GM12865 (cell line): ENCODE data around the gene LAMA1.
"Not testable (repeated sequence)": the region's sequence is repeated elsewhere in the genome, so short reads cannot be mapped to it uniquely, and the experiment has no call there.

Source experiments
- DNase-seq: peaks from one replicate; pipeline ENCODE4 v3.0.0; 2010; ENCODE audit warnings: low read depth
- H3K4me3 ChIP-seq: 2 replicates; pipeline ENCODE4 v1.5.1; 2011; ENCODE audit warnings: mild to moderate bottlenecking, low read depth, low read length, control low read depth
- TF ChIP-seq, protein P1 (sequence below): IDR thresholded peaks from 2 replicates; pipeline ENCODE4 v1.5.1; 2011; ENCODE audit warnings: low read length, control low read depth, low read depth, inconsistent platforms; ENCODE audit not compliant: insufficient read depth; ENCODE audit errors: missing control alignments

LAMA1 gene

DNA sequence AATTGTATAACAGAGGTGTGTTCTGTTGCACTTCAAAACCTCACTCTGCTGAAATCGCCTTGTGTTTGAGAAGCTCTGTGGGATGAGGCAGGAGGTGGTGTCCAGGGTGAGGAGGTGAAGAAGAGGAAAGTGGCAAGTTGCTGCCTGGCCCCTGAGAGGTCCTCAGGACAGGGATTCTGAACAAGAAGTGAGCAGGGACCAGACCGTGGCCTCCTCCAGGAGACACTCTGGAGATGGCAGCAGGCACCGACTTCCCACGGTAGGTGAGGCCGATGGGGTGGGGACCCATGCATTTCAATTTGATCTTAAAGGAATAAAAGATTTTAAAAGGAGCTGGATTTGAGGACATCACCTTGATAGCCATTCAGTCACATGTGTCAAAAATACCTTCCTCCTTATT is 37.5 kb upstream of the LAMA1 start:
- no peak overlapping the region for H3K4me3 ChIP-seq
- no peak for DNase-seq
- TF ChIP-seq, protein P1, sequence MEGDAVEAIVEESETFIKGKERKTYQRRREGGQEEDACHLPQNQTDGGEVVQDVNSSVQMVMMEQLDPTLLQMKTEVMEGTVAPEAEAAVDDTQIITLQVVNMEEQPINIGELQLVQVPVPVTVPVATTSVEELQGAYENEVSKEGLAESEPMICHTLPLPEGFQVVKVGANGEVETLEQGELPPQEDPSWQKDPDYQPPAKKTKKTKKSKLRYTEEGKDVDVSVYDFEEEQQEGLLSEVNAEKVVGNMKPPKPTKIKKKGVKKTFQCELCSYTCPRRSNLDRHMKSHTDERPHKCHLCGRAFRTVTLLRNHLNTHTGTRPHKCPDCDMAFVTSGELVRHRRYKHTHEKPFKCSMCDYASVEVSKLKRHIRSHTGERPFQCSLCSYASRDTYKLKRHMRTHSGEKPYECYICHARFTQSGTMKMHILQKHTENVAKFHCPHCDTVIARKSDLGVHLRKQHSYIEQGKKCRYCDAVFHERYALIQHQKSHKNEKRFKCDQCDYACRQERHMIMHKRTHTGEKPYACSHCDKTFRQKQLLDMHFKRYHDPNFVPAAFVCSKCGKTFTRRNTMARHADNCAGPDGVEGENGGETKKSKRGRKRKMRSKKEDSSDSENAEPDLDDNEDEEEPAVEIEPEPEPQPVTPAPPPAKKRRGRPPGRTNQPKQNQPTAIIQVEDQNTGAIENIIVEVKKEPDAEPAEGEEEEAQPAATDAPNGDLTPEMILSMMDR = no peak

DNA sequence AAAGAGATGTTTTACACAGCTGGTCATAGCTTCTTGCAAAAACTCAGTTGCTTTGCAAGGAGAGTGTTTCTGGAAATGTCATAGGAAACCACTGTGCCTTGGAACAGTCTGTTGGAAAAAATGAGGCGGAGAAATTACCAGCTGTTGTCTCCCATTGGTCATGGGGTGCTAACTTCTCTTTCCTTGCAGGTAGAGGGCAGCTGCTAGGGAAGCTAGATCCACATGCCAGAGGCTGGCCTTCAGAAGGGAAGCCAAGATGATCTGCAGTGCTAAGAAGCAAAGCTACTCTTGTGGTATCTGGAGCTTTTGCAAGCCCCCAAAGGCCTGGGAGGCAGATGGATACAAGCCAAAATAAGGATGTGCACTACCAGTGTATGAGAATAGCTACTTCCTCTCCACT is 34.8 kb upstream of the LAMA1 start:
- DNase-seq = no peak
- TF ChIP-seq, protein P1 = no peak

DNA sequence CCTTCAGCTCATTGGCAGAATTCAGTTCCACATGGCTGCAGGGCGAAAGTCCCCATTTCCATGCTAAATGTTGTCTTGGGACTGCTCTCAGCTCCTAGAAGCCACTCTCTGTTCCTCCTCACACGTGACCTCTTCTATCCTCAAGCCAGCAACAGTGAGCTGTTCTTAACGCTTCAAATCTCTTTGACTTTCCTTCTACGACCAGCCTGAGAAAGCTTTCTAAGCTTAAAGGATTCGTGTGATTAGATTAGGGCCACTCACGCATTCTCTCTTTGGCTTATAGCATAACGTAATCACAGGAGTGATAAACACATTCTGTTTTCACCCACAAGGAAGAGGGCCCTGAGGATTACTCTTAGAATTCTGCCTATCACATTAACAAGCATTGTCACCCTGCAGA is 29.8 kb upstream of the LAMA1 start:
- no peak for DNase-seq
- H3K4me3 ChIP-seq = no peak overlapping the region
- TF ChIP-seq, protein P1 = no peak

More for the DNA sequence above, 34.8 kb upstream of the LAMA1 start:
- no peak overlapping the region for H3K4me3 ChIP-seq

DNA sequence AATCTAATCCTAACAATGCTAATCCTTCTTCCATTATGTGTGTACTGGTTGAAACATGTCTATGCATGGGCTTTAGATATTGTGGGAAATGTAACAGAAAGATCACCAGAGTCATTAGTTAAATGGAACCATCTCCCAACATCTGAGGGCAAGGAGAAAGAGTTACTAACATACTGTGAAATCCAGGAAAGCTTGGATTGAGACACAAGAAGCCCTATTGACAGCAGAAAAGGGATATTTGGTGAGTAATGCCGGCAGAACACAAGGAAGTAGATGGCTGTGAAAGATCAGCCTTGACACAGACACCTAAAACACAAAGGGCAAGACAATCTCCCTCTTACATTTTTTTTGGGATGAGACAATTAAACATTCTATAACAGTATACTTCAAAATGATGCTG is 28.5 kb upstream of the LAMA1 start:
- no peak for DNase-seq
- no peak overlapping the region for H3K4me3 ChIP-seq
- TF ChIP-seq, protein P1 = no peak

DNA sequence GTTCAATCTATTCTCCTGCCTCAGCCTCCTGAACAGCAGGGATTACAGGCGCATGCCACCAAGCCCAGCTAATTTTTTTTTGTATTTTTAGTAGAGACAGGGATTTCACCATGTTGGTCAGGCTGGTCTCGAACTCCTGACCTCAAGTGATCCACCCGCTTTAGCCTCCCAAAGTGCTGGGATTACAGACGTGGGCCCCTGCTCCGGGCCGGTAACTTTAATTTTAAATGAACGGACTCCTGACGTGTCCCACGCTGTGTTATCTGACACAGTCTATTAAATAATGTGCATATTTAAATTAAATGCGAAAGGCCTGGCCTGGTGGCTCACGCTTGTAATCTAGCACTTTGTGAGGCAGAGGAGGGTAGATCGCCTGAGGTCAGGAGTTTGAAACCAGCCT is 27.3 kb upstream of the LAMA1 start:
- not testable (repeated sequence) for H3K4me3 ChIP-seq, DNase-seq

DNA sequence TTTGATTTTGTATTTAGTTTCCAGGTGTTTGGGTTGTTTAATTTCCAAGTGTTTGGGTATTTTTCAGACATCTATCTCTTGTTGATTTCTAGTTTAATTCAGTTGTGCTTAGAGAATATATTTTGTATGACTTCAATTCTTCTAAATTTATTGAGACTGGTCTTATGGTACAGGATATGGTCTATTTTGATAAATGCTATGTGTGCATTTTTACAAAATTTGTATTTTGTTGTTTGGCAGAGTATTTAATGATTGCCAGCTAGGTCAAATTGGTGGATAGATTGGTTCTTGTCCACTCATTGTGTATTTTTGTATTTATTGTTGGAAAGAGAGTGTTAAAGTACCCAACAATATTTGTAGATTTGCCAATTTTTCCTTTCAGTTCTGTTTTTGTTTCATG is 23.7 kb upstream of the LAMA1 start:
- TF ChIP-seq, protein P1 = no peak
- H3K4me3 ChIP-seq = no peak overlapping the region
- DNase-seq = no peak

DNA sequence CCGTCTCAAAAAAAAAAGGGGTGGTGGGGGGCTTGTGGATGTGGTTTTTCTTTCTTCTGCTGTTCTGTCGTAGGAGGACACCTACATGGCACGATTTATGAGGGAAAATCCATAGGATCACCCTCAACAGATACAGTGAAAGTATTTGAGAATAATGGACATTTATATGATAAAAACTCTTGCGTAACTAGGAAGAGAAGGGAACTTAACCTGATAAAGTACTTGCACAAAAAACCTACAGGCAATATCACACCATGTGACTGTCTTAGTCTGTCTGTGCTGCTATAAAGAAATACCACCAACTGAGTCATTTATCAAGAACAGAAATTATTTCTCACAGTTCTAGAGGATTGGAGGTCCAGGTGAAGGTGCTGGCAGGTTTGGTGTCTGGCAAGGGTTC is 21.8 kb upstream of the LAMA1 start:
- no peak overlapping the region for H3K4me3 ChIP-seq
- DNase-seq = no peak
- TF ChIP-seq, protein P1 = no peak

DNA sequence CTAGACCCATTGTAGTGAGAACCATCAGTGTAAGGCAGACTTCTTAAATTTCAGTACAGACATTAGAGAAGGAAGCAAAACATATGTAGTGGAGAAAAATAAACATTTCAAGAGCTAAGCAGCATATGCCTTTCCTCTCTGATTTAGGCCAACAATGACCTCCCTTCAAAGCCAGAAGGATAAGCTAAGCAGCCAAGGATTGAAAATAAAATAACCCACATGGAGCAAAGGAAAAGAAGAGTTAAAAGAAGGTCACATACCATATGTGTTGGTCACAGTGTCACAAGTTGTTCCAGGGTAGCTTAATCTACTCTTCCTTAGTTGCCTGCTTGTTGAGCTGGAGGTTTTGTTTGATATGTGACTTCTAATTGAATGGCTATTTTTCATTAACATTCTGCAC is 15.6 kb upstream of the LAMA1 start:
- H3K4me3 ChIP-seq = no peak overlapping the region
- no peak for DNase-seq
- TF ChIP-seq, protein P1 = no peak
